ENCODE measurements around the gene LZTR1. TPM values are rescaled to one million over a fixed set of nuclear protein-coding genes. Genes with fewer than 3 reads are reported as not detected.

Gene LZTR1
- 14.4 to 20.8 TPM (median 17.0 TPM) in 5 replicates for total RNA-seq (2022; extraction: Qiagen RNA extraction; ENCODE audit: low read depth)

DNA sequence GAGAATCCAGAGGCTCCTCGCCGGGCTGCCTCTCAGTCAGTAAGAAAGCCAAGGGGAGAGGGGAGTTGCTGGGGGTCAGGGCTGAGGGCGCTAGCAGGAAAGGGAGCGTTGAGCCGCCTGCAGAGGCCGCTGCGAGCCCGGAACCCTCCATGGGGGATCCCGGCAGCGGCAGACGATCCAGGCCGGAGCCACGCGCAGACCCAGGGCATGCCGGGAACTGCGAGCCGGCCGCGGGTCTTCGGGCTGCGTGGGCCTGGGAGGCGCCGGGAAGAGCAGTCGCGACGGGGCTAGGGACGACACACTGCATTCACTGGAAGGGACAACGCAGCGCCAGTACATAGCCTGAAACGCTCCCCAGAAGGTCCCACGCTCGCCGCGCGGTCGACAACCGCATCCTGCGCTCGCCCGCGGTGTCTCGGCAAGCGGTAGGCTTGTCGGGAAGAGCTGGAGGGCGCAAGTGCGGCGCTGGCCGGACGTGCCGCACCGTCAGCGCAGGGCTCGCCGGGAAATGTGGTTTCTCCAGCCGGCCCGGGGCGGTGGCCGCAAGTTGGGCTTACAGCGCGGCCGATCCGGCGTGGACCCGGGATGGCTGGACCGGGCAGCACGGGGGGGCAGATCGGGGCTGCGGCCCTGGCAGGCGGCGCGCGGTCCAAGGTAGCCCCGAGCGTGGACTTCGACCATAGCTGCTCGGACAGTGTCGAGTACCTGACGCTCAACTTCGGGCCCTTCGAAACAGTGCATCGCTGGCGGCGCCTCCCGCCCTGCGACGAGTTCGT, at the start of gene LZTR1:
Gene LZTR1, plus strand, starts transcription at position 511 of the 776 bp plus-strand sequence. Its CDS starts 75 bp downstream, at position 586.

DNA sequence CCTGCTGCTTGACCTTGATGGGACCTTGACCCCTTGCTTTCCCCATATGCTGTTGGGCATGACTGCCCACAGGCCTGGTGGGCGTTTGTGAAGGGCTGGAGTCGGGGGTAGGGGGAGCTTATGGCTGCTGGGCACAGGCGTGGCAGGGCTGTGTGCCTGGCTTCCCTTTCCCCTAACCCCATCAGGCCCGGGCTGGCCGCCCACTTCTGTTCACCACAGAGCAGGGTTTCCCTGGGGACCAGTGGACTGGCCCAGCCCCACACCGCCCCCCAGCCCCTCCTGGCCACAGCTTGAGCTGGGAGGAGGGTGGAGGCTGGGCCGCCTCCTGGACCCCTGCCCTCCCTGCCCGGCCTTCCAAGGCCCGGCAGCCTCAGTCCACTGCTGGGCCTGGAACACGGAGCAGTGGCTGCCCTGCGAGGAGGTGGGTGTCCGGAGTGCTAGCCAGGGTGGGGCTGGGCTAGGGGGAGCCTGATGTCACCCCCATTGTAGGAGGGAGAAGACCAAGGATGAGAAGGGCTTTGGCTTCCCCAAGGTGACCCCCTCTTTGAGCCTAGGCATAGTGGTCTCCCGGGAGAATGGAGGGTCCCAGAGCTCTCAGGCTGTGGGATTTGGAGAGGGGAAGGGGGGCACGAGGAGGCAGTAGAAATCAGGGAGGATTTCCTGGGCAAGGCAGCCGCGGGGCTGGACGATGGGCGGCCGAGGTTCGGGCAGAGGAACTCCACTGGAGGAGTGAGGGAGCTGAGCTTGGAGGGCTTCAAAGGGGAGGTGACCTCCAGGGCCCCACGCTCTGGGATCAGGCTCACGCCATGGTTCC, 15.0 kb upstream of the LZTR1 start, which contains the start of gene AIFM3:
Gene AIFM3, plus strand, starts transcription at position 373 of the 814 bp plus-strand sequence. CDS start 690 bp downstream, outside the sequence.

DNA sequence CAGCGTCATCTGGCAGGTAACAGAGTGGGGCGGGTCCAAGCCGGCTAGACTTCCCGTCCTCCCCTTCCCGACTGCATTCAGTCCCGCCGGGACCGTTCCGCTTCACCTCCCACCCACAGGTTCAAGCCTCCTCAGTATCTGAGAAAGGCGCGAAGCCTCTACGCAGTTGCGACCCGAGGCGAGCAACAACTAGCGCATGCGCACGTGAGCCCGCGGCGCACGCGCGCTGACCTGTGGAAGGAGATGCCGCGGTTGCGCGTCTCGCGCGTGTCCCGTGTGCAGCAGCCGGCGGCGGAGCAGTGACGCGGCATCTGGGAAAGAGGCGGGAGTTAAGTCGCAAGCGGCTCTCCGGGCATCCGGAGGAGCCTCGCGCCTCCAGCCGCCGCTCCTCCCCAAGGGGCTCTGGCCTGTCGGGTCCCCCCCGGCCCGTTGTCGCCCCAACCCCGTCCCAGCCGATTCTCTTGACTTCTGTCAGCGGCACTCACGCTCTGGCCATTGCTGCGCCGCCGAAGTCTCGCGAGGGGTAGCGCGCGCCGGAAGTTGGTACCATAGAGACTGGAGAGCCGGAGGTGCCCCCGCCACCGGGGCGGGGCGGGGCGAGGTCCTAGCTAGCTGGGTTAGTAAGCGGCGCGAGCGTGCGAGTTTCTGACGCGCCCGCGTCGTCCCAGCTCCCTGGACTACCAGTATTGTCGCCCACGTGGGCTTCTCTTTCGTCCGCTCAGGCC, 19.7 kb downstream of the LZTR1 start, which contains the start of gene THAP7:
Gene THAP7, minus strand, starts transcription at position 518 of the 725 bp plus-strand sequence. Its CDS starts 207 bp downstream, at position 311.

DNA sequence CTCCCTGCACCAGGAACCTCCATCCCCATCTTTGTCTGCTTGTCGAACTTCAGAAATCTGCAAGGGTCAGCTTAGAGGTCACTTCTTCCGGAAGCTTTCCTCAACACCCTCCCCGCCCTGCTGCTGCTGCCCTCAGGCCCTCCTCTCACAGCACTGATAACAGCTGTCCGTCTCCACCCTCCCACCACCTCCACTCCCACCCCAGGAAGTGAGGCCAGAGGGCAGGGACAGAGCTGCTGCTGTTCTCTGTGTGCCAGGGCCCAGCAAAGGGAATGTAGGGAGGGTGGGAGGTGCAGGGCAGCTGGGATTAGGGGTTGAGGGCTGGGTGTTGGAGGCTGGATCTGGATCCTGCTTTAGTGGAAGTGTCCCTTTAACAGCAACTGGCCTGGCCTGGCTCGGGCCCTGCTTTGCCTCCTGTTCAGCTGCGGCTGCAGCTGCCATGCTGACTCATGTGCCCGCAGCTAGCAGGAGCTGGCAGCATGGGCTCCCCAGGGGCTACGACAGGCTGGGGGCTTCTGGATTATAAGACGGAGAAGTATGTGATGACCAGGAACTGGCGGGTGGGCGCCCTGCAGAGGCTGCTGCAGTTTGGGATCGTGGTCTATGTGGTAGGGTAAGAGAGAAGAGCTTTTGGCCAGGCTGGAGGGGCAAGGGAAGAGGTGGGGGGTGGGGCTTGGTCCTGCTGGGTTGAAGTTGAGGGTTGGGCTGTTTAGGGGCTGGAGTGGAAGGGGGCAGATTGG, 32.8 kb downstream of the LZTR1 start, which contains the start of gene P2RX6:
Gene P2RX6, plus strand, starts transcription at position 440 of the 740 bp plus-strand sequence. Its CDS starts 10 bp downstream, at position 450.

DNA sequence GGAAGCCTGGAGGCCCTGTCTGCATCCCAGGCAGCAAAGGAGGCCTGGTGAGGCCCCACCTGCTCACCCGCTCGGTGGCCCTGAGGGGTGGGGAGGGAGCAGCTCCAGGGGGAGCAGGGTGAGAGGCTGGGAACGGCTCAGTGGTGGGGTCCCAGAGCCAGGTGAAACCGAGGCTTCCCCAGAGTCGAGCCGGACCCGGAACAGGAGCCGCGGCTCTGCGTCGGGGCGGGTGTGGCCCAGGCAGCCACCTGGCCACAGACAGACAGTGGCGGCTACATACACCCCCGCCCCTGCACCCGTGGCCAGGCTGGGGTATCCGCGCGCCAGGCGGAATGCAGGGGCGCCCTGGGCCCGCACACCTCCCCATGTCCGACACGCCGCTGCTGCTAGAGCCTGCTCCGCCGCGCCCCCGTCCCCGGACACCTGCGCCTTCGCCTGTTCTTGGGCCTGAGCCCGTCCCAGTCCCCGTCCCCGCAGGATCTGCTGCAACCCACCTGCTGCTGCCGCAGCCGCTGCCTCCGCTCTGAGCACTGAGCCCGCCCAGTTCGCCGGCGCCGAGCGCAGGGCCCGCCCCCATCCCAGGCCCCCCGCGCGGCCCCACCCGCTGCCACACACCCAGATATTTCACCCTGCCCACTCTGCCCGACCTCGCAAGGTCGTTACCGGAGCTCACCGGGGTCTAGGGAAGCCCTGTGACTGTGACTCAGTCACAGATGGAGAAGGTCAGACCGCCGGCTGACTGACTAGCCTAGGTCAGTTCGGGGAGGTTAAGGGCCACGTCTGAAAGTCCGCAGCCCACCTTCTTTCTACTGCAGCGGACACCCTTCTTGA, 50.2 kb downstream of the LZTR1 start, which contains the start of gene SLC7A4:
Gene SLC7A4, minus strand, starts transcription at position 525 of the 831 bp plus-strand sequence. CDS start 749 bp downstream, outside the sequence.

DNA sequence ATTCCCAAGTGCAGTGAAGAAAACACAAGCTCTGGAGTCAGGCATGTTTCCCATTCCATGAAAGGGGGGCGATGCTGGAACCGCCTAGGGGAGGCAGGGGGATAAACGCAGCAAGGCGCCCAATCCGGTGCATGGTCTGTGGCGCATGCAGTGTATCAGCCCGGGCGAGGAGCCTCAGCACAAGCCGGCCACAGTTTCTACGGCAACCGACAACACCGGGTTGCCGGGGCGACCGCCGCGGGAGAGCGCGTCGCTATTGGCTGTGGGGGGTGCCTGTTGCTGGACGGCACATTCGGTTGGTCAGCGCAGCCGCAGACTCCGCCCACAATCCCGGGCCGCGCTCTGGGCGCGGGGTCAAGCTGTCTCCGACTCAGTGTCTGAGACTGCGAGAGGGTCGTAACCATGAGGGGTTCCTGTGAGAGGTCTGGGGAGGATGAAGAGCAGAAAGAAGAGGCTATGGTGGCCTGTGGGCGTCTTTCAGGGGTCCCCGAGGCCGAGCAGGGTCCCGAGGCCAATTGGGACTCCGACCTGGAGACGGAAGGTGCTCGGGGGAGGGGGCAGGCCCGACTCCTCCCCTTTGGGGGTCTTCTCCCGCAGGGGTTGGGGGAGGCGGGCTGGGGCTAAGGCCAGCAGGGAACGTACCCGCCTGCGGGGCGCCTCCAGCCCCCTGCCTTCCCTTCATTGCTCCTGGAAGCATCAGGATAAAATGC, 63.6 kb downstream of the LZTR1 start, which contains the start of gene LRRC74B:
Gene LRRC74B, plus strand, starts transcription at position 362 of the 710 bp plus-strand sequence. Its CDS starts 41 bp downstream, at position 403.

Other genes with a start within 250 kb of the LZTR1 start
- gene SERPIND1, start 208.2 kb upstream of the LZTR1 start, total RNA-seq (2022; extraction: Qiagen RNA extraction; ENCODE audit: low read depth), result 0.07 TPM in 1 of 5 replicates, not detected in the others
- 19.4 to 24.8 TPM (median 21.1 TPM) in 5 replicates for gene PI4KA, start 123.5 kb upstream of the LZTR1 start, total RNA-seq (2022; extraction: Qiagen RNA extraction; ENCODE audit: low read depth)
- 16.1 to 19.4 TPM (median 17.1 TPM) in 5 replicates for gene SNAP29, start 123.3 kb upstream of the LZTR1 start, total RNA-seq (2022; extraction: Qiagen RNA extraction; ENCODE audit: low read depth)
- 21.4 to 25.8 TPM (median 22.4 TPM) in 5 replicates for gene CRKL, start 64.9 kb upstream of the LZTR1 start, total RNA-seq (2022; extraction: Qiagen RNA extraction; ENCODE audit: low read depth)
- gene AIFM3, start 15.0 kb upstream of the LZTR1 start, total RNA-seq (2022; extraction: Qiagen RNA extraction; ENCODE audit: low read depth), result 2.0 to 4.6 TPM (median 3.5 TPM) in 5 replicates
- 14.9 to 27.8 TPM (median 25.0 TPM) in 5 replicates for gene THAP7, start 19.8 kb downstream of the LZTR1 start, total RNA-seq (2022; extraction: Qiagen RNA extraction; ENCODE audit: low read depth)
- 0.51 to 1.1 TPM (median 0.56 TPM) in 5 replicates for gene P2RX6, start 32.9 kb downstream of the LZTR1 start, total RNA-seq (2022; extraction: Qiagen RNA extraction; ENCODE audit: low read depth)
- gene SLC7A4, start 50.3 kb downstream of the LZTR1 start, total RNA-seq (2022; extraction: Qiagen RNA extraction; ENCODE audit: low read depth), result not detected in 5 replicates
- gene LRRC74B, start 63.6 kb downstream of the LZTR1 start, total RNA-seq (2022; extraction: Qiagen RNA extraction; ENCODE audit: low read depth), result 0.03 TPM in 1 of 5 replicates, not detected in the others

All from A549 treated with CpdA at 1 μM for 4 hours (cell line).